Kasumi-1 (cell line): ENCODE measurements around the gene LOXHD1.
A peak's percentile ranks its signal among the peaks of the same experiment; 100 is the strongest.

Experiments
- DNase-seq, 2 experiments: peaks; one replicate each; lab custom pipeline; 2025; lab: John Stamatoyannopoulos, UW

The LOXHD1 gene

DNA sequence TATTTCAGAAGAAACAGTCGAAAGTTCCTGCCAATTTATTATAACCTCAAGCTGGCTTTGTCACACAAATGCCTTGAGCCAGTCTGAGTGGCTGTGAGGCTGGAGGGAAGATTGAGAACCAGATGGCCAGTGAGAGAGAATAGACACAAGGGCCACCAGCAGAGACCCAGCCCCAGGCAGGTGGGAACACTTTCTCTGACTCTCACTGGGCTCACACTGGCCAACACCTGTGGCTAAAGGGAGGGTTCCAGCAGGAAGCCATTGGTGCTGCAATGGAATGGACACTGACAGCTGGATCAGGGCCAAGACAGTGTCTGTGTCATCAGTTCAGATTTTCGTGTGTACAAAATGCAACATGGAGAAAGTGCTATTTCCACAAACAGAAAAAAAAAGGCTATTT lies 29.9 kb downstream of the LOXHD1 start:
- no peak for DNase-seq

DNA sequence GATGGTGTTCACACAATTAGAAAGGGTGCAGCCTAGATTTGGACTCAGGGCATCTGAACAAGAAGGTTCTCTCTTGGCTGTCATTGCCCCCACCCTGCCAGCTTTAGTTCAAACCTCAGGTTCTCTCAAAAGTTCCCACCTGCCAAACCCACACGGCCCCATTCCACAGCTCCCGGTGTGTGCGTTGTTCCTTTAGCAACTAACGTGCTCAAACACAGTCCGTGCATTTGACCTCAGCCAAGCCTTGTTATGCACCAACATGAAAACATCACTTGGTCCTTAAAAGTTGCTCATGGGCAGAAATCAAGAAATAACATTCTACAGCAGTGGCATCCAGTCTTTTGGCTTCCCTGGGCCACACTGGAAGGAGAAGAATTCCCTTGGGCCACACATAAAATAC lies 32.0 kb downstream of the LOXHD1 start:
- no peak for DNase-seq

DNA sequence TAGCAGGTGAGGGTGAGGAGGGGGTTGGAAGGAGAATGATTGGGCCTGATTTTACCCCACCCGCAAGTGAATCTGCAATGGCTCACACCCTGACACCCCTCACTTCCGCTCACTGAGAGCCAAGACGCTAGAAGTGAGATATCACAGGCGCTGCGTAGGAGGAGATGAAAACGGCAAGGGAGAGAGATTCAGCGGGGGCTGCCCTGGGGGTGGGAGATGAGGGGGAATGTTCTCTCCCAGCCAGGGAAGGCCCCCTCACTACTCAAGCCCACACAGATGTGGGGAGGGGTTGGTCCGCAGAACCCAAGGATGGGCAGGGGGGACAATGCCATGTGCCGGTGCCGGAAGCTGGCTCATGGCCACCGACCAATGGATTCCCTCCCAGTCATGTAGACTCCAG lies 32.9 kb downstream of the LOXHD1 start:
- no peak for DNase-seq

- DNase-seq, result peak; percentile 87 to 90
Measured at GRCh38 chr18:46623541-46623940, 33.5 kb downstream of the LOXHD1 start.

- peak; percentile 76 to 79 for DNase-seq
Measured at GRCh38 chr18:46622999-46623398, 34.0 kb downstream of the LOXHD1 start.

DNA sequence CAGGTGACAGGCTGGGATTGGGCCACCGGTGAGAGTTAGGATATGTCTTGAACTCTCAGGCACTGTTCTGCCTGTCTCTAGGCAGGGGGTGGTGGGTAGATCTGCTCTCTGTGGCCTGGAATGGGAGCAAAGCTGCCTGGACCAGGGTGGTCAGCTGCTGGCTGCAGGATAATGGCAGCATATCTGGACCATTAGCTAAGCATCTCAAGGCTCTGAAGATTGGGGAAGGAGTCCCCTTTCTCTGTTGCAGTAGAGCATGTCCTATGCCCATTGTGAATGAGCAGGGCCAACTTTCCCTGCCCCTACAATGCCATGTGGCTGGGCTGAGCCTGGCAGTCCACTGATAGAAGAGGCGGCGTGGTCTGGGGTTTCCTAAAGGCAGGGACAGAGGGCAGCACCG lies 34.6 kb downstream of the LOXHD1 start:
- no peak for DNase-seq

DNA sequence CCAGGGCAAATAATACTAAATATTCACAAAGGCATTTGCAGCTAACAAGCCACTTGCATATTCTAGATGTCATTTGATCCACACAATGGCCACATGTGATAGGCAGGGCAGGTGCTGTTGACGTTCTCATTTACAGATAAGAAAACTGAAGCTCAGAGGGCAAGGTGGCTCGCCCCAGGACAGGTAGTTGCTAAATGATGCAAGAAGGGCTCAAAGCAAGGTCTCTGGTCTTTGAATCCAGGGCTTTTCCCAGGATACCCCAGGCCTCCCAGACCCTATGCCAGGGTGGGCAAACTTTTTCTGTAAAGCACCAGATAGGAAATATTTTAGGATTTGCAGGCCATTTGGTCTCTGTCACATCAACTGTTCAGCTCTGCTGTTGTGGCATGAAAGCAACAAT lies 35.1 kb downstream of the LOXHD1 start:
- no peak for DNase-seq

DNA sequence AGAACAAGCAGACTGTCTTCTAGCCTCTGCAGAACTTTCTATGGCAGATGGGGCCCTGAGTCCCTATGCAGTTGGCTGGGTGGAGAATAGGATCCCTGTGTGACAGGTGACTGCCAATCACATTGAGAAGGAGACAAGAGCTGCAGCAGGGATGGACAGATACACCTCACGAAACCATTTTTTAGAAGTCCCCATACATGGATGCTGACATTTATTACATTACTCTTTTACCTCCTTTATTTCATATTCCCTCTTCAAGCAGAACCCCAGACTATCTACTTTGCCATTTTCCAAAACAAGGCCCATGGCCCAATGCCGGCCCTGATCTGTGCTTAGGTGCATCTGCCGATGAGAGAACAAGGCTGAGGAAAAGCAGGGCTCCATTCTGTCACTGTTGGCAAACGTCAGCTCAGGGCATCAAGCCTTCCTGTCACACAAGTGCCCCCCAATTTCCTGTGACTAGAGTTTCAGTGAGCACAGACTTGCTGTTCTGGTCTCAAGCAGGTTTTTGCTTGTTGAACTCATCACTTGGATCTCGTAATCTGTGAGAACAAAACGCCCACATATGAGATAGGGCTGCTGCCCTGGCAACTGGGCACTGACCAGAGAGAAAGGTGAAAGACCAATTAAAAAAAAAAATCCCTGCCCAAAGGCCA lies 35.8 kb downstream of the LOXHD1 start:
- DNase-seq, result no peak

DNA sequence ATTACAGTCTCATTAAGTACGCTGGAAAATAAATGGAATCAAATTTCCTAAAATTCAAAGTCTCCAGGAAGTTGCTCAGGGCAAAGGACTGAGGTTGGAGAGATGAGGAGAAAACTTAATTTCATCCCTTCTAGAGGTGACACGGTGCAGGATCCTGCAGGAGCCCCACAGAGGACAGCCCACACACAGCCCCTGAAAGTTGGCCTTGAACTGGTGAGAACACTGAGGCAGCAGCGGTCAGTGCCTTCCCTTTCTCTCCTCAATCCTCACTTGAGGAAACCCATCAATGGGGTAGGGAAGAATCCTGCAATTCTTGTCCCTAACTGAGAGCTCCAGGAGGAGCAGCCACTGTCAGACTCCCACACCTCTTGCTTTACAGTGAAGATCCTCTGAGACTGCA lies 37.5 kb downstream of the LOXHD1 start:
- no peak for DNase-seq

- no peak for DNase-seq
Measured at GRCh38 chr18:46615720-46616119, 41.3 kb downstream of the LOXHD1 start.

DNA sequence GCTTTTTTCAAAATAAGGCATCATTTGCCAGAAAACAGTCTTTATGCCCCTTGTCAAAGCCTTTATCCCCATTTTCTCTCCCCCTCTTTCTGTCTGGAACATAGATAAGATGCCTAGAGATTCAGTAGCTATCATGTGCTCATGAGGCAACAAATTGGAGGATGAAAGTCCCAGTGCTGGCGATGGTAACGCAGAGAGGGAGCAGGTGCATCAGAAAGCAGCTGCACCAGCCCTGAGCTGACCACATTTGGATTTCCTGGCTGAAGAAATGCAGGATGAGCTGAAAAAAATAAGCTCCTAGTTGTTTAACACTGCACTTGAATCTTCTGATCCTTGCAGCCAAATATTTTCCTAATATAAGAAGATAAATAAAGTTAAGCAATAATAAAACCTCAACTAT lies 48.0 kb downstream of the LOXHD1 start:
- DNase-seq, result no peak

GRCh38 chr18:46607926-46608325 lies 49.1 kb downstream of the LOXHD1 start:
- no peak for DNase-seq

DNA sequence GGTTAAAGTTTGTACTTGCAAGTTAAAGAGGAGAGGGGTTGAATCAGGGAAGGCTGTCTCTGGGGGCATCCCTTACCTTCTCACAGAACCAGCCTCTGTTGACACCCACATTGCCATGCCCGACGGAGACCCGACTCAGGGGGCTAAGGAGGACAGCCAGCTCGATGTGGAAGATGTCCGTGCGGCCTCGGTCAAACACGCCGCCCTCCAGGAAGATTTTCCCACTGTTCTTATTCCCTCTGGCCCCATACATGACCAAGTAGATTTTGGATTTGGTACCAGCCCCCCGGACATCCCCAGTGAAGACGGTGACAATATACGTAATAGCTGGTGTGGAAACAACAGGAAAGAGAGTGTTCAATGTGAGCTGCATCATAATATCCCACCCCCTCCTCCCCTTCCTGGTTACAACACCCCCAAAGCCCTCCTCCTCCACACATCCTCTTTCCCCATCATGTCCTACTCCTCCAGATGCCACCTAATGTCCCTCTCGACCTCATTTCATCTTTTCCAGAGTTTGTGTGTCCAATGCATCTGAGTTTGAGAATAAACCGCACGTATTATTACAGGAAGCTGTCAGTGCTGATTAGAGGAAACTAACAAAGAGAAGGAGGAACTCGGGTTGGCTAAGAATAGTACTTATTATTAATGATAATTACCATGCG lies 55.7 kb downstream of the LOXHD1 start:
- DNase-seq, result peak; percentile 85 to 88

- peak; percentile 80 to 89 for DNase-seq
Measured at GRCh38 chr18:46596119-46596518, 60.9 kb downstream of the LOXHD1 start.

DNA sequence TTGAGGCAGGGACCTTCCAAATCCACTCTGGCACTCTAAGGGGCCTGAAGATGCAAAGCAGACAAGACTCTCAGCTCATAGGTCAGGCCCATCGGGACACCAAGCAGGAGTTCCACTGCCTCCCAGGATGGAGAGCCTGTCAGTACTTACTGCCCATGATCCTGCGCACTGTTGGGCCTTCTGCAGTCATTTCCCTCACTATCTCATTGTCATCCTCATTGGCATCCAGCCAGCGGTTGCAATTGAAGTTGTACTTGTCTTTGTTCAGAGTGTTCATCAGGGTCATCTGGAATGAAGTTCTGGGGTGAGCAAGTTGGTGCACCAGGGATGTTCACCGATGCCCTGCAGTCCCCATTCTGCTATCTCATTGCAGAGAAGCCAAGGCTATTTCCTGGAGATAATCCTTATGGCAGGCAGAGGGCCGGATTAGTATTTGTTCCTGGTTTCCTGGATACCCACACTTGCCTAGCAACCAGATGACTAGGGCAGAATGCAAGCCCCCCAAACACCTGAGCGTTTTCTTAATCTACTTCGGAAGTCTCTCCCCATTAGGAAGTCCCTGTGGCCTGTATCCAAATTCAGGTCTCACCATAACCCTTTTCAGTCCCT lies 65.1 kb downstream of the LOXHD1 start:
- DNase-seq, result no peak

DNA sequence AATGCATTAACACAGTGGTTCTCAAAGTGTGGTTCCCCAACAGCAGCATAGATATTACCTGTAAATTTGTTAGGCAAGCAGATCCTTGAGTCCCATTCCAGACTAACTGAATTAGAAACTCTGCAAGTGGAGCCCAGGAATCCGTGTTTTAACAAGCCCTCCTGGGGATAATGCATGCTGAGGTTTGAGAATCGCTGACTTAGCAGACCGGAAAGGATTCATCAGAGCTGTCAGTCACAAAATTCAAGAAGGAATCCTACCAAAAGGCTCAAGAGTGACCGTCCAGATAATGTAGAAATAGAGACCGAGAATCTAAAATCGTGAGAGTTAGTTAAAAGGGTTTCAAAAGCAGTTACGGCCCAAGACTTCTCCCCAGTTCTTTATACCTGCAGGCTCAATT lies 66.9 kb downstream of the LOXHD1 start:
- DNase-seq, result no peak

GRCh38 chr18:46588971-46589660 lies 67.9 kb downstream of the LOXHD1 start:
- no peak for DNase-seq

DNA sequence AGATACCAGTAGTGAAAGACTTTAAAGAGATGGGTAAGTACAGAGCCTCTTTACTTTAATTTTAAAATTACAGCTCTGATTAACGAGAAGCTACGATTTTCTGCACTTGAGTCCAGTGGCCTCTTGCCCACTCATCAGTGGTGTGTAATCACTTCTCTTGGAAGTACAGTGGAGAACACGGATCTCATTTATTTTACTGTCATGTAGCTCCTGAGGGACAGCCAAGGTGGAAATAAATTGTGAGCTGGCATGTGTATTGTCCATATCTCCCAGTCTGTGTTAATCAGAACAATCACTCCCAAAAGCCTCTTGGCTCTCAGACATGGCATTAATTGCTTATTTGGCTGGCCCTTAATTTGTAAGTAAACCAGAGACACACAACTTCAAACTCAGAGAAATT lies 69.4 kb downstream of the LOXHD1 start:
- DNase-seq, result no peak

- DNase-seq, result no peak
Measured at GRCh38 chr18:46583711-46584110, 73.3 kb downstream of the LOXHD1 start.

DNA sequence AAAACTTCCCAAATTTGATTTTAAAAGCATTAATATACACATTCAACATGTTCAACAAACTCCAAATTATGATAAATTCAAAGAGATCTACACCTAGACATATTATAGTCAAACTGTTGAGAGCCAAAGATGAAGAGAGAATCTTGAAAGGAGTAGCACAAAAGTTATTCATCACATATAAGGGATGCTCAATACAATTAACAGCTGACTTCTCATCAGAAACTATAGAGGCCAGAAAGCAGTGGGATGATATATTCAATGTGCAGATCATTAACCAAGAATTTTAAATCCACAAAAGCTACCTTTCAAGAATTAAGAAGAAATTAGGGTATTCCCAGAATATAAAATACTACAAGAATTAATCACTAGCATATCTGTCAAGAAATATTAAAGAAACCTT lies 75.4 kb downstream of the LOXHD1 start:
- peak in 1 of 2 experiments; percentile 13 for DNase-seq

GRCh38 chr18:46578987-46579386 lies 78.0 kb downstream of the LOXHD1 start:
- DNase-seq, result no peak

- DNase-seq, result no peak
Measured at GRCh38 chr18:46577546-46577945, 79.5 kb downstream of the LOXHD1 start.

DNA sequence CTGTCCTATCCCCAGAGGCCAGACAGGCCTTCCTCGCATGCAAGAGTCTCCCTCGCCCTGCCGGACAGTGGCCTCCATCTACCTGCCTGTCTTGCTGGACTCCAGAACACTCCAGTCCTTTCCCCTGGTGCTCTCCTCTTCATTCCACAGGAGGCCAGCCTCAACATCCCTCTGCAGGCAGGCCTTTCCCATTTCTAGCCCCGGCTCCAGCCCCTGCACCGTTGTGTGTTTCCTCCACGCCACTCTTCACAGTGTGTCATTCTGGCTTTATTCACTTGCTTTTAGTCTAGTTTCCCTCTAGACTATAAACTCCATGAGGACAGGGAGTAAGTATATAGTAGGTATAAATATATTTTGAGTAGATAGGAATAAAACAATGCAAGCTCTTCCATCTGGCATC lies 81.2 kb downstream of the LOXHD1 start:
- DNase-seq, result no peak
